Measurements from ENCODE around the gene AIFM1.

The AIFM1 gene

GRCh38 chrX:130090364-130090763, 75.3 kb downstream of the AIFM1 start:
- DNase-seq (ENCODE audit: low spot score), result no peak

GRCh38 chrX:130086447-130087206, 79.0 kb downstream of the AIFM1 start:
- no peak for DNase-seq (ENCODE audit: low spot score)

- no peak for DNase-seq (ENCODE audit: low spot score)
These were observed 79.8 kb downstream of the AIFM1 start for GRCh38 chrX:130085551-130086446.

- DNase-seq (ENCODE audit: low spot score), result no peak
These were observed 80.9 kb downstream of the AIFM1 start for GRCh38 chrX:130084631-130085237.

GRCh38 chrX:130083656-130084382, 81.8 kb downstream of the AIFM1 start:
- no peak for DNase-seq (ENCODE audit: low spot score)

GRCh38 chrX:130083107-130083490, 82.5 kb downstream of the AIFM1 start:
- no peak for DNase-seq (ENCODE audit: low spot score)

GRCh38 chrX:130082244-130083106, 83.2 kb downstream of the AIFM1 start:
- no peak for DNase-seq (ENCODE audit: low spot score)

GRCh38 chrX:130081421-130082045, 84.1 kb downstream of the AIFM1 start:
- DNase-seq (ENCODE audit: low spot score), result no peak

- DNase-seq (ENCODE audit: low spot score), result no peak
These were observed 84.8 kb downstream of the AIFM1 start for GRCh38 chrX:130080791-130081367.

GRCh38 chrX:130079824-130080406, 85.7 kb downstream of the AIFM1 start:
- peak; percentile 61 for DNase-seq (ENCODE audit: low spot score)
